GM21717 (cell line): Measurements from ENCODE around the gene NMT2.
"Not testable (repeated sequence)": the region's sequence is repeated elsewhere in the genome, so short reads cannot be mapped to it uniquely, and the experiment has no call there.

ENCODE experiments used
- ATAC-seq: cut with Tn5 transposase; IDR thresholded peaks from one replicate; pipeline ENCODE4 v1.9.1; 2021; ENCODE audit warnings: mild to moderate bottlenecking, moderate library complexity; ENCODE audit not compliant: unreplicated experiment

NMT2 gene

DNA sequence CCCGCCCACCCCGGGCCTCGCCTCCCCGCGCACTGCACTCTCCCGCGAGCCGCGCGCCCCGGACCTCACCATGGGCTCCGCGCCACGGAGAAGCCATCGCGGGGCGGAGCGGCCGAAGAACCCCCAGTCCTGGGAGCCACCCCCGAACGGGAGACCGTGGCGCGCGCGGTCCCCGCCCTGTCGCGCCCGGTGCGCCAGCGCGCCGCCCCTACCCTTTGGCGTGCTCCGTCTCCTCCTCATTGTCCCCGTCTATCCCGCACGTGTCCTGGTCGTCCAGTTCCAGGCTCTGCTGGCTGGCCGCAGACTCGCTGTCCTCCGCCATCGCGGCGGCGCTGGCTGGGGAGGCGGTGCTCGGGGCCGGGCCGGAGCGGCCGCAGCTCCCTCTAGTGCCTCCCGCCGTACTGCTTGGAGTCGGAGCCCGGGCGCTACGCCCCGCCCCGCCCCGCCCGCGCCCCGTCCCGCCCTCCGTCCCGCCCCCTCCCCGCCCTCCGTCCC, at the start of gene NMT2:
Gene NMT2 (minus strand): TSS at position 403 of the 495 bp plus-strand sequence. CDS start 81 bp downstream, at position 322.
- peak; percentile 91 for ATAC-seq

DNA sequence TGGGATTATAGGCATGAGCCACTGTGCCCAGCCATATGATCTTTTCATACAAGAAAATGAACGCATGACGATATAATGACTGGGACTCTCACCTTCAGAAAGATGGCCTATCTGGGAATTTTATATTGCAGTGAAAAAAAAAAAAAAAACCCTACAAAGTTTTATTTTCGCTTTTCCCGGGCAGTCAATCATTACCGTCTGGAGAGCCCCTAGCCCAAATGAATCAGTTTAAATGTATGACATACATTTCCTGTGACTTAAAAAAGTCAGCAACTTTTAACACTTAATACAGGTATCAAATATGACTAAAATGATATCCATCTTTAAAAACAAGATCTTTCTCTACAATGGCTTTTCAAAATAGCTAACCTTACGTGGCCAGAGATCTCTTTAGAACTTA, 48.2 kb upstream of the NMT2 start:
- no peak for ATAC-seq

DNA sequence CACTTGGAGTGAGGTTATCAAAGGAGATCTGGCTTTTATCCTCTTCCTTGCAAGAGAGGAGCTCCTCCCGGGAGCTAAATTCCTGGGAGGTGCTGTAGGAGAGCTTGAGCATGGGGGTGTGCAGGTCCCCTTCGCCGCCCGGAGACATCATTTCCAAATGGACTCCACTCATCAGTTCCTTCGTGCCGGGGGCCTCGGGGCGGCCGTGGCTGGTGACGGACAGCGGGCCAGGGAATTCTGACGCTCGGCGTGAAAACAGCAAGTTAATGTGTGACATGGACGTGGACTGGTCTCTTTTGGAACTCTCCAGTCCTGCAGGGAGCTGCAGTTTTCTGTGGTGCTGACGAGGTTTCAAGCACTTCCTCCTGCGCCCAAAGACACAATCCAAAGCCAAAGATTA, 45.7 kb upstream of the NMT2 start:
- no peak for ATAC-seq

DNA sequence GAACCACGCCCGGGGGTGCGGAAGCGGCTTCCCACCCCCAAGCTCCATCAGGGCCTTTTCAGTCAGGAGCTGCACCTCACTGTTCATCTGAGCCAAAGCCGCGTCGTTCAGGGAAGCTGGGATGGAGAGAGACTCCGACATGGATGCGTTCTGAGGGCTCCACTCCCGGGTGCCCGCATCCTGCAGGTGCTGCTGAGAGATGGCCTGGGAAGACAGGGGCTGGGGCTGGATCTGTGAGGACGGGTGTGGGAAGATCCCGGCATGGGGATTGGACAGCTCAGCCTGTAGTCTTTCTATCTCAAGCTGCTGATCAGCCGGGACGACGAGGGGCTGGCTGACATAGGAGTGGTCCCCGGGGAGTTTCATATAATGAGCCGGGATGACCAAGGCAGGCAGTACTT, 45.0 kb upstream of the NMT2 start:
- no peak for ATAC-seq

DNA sequence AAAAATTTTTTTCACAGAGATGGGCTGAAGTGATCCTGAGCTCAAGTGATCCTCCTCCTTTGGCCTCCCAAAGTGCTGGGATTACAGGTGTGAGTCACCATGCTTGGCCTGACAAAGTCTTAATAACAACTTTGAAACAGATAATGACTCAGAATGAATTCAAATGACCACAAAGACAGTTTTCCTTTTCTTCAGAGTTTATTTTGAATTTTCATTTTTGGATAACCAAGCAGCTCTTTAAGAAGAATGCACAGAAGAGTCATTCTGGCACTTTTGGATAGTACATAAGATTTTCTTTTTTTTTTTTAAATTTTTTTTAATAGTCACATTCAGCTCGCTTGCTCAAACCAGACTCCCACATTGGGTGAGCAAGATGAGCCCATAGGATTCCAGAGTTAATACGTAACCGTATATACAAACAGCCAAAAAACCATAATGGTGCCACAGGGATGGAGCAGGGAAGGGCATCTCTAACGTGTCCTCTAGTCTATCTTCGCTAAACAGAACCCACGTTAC, 43.0 kb upstream of the NMT2 start:
- no peak for ATAC-seq

DNA sequence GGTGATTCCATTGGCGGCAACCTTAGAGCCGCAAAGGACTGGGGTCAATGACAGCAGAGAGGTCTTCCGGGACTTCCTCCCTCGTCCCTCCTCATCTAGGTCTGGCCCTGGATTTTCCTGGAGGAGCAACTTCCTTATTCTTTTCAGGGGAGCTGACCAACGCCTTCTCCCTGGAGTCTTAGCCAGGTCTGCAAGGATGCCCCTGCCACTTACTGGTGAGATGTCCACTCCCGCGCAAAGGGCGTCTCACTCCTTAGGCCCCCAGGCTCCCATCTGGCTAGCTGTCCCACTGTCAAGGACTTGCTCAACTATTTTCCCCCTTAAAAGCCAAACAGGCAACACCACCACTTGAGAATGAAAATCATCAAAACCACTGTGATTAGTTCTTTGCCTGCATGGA, 42.0 kb upstream of the NMT2 start:
- ATAC-seq, result no peak

DNA sequence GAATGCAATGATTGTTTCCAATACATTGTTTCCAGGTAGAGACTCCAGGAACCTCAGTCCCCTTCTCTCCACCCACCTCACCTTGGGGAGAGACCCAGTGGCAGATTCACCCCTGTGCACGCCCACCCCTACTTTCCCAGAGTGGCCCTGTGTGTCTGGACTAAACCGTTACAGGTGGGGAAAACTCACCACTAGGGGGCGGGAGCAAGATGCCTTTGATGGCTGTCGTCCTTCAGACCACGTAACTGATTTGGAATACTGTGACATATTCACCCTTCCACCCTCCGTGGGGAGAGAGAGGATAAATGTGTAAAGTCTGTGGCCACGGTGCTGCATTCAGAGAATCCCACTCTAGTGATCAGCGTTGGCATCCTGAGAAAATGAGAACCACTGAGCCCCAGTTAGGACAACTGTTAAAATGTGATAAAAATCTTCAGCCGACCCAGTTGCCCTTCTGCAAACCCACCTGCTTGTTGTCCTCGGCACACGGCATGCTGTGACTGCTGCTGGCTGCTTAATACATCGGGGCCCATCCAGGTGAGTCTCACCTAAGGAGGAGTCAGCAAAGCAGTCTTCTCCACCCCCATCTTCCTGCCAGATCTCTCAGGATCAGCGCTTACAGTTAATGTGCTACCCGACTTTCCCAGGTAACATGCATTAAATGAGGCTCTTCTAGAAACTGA, 41.5 kb upstream of the NMT2 start:
- peak; percentile 51 for ATAC-seq

DNA sequence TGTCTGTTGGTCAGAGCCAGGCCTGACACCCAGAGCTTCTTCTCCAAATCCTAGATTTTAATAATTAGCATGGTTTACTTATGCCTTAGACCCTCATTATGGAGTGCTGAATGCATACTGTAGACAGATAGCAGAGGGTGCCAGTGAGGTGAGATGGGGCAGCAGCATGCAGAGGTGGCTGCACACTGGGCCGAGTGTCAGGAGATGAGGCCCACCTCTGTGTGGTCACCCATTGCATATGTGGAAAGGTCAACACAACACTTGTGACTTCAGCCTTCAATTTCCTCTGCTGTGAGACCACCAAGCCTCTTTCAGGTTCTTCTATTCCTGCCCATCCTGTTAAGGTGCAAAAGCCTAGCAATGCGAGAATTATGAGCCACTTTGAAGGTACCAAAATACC, 39.7 kb upstream of the NMT2 start:
- no peak for ATAC-seq

DNA sequence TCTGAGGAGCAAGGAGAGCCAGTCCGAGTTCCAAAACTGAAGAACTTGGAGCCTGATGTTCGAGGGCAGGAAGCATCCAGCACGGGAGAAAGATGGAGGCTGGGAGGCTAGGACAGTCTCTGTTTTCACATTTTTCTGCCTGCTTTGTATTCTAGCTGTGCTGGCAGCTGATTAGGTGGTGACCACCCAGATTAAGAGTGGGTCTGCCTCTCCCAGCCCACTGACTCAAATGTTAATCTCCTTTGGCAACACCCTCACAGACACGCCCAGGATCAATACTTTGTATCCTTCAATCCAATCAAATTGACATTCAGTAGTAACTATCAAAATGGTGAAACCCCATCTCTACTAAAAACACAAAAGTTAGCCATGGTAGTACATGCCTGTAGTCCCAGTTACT, 38.9 kb upstream of the NMT2 start:
- not testable (repeated sequence) for ATAC-seq

DNA sequence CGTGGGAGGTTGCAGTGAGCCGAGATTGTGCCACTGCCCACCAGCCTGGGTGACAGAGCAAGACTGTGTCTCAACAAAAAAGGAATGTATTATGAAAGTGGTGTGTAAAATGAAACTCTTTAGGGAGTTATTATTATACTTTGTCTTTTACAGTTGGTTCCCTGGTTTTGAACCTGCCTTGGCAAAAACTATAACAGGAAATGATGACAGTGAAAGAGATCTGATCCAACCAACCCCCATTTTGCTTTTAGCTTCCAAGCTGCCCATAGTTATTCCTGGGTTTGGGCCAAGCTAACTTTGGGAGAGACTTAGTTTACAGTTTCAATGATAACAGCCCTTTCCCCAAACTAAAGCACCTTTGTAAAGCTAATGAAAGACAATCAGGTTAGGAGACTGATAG, 34.1 kb upstream of the NMT2 start:
- no peak for ATAC-seq

DNA sequence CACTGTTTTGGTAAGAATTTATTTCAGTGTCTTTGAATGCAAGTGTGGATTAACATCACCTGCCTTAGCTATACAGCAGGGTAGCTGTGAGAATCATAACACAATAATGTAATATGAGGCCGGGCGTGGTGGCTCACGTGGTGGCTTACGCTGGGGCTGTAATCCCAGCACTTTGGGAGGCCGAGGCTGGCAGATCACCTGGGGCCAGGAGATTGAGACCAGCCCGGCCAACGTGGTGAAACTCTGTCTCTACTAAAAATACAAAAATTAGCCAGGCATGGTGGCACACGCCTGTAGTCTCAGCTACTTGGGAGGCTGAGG, 33.8 kb upstream of the NMT2 start:
- not testable (repeated sequence) for ATAC-seq

DNA sequence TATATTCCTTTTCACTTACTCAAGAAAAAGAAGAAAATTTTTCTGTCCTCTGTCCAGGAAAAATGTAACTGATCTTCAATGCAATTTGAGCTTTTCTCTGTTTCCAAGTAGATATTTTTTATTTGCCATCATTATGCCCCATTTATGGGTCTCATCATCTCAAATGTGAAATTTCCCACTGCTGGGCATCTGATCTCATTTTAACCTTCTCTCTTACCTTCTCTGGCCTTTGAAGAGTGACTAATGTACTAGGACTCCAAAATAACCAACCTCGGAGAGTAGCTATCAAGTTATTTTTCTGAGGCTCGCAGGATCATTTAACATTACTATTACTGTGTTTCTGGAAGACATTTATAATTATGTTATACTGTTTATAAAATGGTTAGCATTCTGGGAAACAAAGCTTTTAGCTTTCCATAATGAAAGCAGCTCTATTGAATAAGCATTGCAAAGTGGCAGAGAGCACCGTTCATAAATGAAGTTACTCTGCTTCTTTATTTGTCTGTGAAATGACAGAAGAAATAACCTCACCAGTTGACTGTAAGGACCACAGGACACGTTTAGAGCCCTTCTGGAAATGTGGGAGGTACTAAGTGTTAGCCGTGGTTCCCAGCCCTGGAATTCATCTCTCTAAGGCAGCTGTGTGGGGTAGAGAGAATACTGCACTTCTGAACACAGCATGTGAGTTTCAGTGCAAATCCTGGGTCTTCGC, 33.3 kb upstream of the NMT2 start:
- ATAC-seq, result no peak

DNA sequence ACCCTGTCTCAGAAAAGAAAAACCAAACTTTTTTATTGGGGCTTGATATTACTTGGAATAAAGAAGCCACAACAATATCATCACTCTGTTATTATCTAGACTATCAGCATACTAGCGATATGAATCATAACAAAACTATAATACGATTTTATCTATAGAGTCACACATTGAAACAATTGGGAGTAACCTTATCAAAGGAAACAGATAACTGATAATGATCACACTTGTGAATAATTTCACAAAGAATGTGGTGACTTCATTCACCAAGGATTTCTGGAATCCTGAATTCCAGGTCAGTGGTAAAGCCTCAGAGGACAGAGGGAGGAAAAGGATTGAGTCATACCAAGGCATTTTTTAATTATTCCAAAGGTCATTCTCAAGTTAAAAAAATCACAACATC, 32.1 kb upstream of the NMT2 start:
- ATAC-seq, result no peak

DNA sequence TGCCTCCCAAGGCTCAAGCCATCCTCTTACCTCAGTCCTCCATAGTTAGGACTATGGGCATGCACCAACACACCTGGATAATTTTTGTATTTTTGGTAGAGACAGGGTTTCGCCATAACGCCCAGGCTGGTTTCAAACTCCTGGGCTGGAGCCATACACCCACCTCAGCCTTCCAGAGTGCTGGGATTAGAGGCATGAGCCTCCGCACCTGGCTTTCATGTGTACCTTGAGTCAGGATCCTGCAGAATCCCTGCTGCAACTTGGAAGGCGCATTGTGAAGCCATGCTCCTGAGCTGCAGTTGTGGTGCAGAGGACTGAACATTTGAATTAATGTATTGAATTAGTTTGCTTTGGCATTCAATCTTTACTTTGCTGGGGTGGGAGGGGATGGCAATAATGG, 29.4 kb upstream of the NMT2 start:
- no peak for ATAC-seq

DNA sequence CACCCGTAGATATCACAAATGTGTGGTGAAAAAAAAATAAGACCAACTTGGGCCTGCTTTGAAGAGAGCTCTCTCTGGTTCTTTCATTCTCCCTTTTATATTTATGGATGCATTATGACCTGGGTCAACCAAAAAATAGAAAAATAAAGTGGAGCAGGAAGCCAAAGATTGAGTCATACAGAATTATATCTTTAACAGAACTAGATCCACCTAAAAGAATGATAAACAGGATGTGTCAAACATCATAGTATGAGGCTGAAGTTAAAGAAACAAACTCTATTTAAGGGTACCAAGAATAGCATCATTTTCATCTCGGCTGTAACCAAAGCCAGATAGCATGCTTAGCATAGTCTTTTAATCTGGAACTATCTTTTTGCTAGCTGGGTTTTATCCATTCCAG, 28.8 kb upstream of the NMT2 start:
- ATAC-seq, result no peak

DNA sequence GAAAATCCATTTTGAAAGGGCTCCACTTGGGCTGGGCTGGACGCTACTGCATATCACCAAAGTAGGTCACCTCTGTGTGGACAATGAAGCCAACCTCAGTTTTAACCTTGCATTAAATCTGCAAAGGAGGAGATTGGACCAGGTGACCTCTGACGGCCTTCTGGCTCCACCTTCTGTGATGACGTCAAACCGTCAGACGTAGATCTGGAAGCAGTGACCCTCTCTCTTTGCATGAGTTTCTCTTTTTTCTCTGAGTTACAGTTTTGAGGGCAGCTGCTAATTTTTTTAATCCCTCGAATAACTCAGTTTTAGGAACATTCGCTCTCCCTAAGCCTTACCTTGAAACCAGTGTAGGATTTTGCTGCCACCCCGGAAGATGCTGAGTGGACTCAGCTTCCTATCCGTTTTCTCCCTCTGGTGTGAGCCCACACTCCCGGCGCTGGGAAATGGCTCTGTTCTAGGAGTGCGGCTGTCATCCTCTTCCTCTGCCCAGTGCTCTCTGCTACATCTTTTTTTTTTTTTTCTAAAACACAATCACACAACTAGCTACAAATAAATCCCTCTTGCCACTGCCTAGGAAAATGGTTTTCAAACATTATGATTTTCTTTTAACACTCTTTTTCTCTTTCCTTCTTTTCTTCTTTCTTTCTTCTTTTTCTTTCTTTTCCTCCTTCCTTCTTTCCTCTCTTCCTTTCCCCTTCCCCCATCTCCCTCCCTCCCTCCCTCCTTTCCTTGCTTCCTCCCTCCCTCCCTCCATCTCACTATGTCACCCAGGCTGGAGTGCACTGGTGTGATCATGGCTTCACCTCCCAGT, 27.7 kb upstream of the NMT2 start:
- ATAC-seq, result no peak

DNA sequence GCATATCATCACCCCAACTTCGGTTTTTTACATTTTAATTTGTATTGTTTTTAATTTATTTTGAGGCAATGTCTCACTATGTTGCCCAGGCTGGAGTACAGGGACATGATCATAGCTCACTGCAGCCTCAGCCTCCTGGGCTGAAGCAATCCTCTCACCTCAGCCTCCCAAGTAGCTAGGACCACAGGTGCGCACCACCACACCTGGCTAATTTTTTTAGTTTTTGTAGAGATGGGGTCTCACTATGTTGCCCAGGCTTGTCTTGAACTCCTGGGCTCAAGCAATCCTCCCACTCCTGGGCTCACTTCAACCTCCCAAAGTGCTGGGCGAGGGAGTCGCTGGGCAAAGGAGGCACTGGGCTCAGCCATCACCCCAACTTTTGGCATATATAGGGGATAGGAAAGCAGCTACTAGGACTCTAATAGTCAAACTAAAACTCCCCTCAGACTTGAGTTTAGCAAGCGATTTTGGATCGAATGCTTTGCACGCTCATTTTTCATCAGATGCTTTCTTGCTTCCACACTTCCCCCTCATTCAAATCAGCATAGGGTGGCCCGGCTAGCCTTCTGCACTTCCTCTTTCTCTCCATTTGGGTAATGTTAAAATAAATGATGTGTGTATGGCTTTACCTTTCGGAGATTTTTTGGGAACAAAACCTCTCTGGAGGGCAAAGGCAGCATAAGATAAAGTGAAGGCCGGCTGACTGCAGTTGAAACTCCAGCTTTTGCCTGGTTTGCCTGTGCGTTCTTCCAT, 20.8 kb upstream of the NMT2 start:
- ATAC-seq, result no peak

DNA sequence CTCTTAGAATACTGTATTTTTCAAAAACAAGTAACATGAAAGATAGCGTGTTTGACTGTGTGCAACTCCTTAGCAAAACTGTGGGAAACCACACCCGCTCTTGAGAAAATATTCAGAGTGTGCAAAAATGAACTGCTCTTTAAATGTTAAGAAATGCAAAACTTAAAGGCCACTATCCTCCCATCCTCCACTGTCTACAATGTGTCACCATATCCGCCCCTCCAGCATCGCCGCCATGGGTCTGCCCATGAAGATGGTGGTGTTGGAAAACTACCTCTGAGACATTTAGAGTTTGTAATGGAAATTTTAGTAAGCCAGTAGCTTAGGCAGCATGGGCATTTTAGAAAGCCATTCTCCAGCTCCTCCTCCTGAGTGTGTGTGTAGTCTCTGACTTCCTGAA, 20.1 kb upstream of the NMT2 start:
- no peak for ATAC-seq

DNA sequence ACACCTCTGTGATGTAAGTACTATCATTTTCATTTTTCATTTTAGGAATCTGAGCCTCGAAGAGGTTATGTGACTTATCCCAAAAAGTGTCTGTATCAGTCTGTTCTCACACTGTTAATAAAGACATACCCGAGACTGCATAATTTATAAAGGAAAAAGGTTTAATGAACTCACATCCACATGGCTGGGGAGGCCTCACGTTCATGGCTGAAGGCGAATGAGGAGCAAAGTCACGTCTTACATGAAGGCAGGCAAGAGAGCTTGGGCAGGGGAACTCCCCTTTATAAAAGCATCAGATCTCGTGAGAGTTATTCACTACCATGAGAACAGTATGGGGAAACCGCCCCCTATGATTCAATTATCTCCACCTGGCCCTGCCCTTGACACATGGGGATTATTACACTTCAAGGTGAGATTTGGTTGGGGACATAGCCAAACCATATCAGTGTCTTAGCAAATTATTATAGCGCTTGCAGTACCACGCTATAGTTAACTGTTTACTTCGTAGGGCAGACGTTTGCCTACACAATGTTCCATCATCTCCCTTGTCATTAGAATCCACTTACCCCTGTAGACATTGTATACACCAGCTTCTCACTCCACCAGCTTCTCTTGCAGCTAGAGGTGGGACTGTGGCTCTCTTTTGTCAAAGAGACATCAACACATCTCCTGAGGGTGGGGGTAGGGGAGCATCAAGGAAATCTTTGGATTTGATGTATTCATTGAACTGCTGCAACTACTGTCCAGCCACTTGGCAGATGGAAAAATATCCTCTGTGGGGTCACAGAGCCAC, 15.4 kb upstream of the NMT2 start:
- ATAC-seq, result no peak

DNA sequence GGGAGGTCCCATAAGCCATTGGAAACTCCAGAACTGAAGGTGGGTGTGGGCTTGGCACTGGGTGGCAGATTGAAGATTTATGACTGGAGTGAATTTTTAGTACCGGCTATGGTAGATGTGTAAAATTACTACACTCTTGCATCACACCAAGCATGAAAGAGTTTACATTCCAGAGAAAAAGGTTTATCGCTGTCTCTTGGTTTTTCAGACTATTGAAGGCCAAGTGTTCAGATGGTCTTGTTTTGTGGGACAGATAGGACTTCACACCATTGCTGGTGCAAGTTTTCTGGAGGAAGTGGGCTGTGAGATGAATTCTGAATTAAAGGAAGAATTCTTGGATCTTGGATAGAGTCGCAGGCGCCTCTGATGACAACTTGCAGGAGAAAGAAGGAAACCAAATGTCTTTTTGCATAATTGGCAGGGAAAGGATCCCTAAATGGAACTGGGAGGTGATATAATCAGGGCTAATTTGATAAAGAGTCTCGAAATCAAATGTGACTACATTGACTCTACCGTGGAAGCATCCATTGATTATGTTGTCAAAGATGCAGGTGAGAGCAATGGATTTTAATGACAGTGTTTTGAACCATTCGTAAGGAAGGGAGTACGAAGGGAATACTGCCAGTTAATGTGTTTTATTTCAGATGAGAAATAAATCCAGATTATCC, 14.2 kb upstream of the NMT2 start:
- ATAC-seq, result no peak
